ENCODE results near the gene DAZAP1.

The DAZAP1 gene

DNA sequence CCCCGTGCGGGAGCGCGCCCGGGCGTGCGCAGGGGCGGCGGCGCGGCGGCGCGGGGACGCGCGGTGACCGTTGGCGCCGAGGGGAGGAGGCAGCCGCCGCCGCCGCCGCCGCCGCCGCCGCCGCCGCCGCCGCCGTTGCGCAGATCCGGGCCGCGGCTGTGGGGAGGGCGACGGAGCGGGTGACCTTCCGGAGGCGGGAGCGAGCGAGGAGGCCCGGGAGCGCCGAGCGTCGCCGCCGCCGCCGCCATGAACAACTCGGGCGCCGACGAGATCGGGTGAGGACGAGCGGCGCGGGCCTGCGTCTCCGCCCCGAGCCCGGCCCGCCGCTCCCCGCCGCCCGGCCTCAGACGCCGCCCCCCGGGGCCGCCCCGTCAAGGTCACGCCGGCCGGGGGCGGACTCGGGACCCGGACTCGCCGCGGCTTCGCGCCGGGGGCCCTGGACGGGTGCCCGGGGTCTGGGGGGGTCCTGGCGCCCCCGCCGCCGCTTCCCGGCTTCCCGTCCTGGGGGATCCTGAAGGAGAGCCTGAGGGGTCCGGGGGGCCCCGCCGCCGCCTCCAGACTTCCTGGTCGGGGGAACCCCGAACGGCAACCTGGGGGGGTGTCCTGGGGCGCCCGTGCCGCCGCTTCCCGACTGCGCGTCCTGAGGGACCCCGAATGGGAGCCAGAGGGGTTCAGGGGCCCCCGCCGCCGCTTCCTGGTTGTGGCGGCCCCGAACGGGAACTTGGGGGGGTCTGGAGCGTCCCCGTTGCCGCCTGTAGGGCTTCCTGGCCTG is at the start of gene DAZAP1:
Gene DAZAP1 (plus strand): TSS at position 59 of the 772 bp plus-strand sequence. CDS start 188 bp downstream, at position 247.
- no peak for FAIRE-seq

- no peak for FAIRE-seq
Measured at GRCh38 chr19:1360126-1360817, 47.1 kb upstream of the DAZAP1 start.

DNA sequence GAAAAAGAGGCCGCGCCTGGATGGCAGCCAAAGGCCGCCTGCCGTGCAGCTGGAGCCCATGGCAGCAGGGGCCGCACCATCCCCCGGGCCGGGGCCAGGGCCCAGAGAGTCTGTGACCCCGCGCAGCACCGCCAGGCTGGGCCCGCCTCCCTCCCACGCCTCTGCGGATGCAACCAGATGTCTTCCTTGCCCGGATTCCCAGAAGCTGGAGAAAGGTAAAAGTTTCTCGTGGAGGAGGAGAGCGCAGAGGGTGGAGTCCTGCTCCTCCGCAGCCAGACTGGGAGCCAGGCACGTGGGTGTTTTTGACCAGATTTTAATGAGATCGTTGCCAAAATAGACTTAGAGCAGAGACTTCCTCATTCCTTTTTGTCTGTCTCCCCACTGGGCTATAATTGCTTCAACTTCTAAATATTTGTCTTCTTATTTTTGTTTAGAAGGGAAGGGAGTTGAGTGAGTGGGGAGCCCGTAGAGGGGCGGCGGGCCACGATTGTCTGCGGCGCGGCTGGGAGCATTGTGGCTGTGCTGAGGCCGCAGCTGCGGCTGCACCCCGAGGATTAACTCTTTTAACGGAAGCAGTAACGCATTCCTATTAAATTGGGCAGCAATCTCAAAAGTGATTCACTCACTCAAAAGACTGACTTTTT is 46.4 kb upstream of the DAZAP1 start:
- FAIRE-seq, result no peak

- FAIRE-seq, result no peak
Measured at GRCh38 chr19:1361601-1362386, 45.6 kb upstream of the DAZAP1 start.

DNA sequence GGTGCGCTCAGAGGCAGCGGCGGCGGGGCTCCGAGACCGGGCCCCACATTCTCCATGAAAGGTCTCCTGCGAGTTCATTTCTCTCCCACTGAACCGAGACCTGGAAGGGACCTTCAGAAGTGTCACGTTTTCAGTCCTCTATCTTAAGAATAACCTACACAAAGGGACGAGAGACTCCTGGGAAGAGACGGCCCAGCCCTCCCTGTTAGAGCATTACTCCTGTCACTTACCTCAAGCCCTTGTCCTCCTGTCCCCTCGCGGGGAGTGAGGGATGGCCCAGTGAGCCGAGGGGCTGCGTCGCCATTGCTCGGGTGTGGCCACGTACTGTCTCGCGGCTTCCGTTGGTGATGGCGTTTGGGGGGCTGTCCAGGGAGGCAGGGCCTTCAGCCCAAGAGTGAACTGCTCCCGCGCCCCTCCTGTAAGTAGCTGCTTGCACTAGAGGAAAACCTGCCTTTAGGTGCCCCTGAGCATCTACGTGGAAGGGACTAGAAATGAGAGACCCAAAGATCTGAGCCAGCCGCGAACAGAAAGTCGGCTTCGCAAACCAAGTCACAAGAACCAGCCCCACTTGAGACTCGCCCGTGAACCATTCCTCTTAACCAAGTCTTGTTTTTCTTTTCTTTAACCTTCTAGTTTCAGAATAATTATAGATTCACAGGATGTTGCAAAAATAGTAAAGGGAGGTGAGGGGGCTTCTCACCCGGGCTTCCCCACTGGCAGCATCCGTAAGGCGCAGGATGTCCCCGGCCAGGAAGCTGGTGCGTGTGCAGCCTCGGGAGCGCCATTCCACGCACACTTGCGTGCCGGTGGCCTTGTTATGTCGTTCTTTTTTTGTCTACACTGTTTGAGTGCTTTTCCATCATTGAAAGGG is 44.8 kb upstream of the DAZAP1 start:
- FAIRE-seq, result no peak

DNA sequence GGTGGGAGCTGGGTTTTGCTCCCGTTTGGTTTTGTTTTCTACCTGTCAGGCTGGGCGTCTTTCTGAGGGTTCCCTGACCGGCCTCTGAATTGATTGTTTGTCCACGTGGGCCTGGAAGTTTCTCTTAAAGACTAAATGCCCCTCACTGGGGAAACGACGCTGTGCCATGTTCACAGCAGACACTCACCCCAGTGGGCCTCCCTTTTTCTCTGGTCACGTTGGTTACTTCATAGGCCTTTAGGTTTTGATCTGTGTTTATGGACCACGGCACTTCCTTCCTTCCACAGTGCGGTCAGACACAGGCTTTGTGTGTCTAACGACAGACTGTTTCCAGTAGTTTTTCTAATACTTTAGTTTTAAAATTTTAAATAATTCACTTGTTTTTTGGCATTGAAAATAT is 43.8 kb upstream of the DAZAP1 start:
- FAIRE-seq, result no peak

- FAIRE-seq, result no peak
Measured at GRCh38 chr19:1364070-1364704, 43.2 kb upstream of the DAZAP1 start.

DNA sequence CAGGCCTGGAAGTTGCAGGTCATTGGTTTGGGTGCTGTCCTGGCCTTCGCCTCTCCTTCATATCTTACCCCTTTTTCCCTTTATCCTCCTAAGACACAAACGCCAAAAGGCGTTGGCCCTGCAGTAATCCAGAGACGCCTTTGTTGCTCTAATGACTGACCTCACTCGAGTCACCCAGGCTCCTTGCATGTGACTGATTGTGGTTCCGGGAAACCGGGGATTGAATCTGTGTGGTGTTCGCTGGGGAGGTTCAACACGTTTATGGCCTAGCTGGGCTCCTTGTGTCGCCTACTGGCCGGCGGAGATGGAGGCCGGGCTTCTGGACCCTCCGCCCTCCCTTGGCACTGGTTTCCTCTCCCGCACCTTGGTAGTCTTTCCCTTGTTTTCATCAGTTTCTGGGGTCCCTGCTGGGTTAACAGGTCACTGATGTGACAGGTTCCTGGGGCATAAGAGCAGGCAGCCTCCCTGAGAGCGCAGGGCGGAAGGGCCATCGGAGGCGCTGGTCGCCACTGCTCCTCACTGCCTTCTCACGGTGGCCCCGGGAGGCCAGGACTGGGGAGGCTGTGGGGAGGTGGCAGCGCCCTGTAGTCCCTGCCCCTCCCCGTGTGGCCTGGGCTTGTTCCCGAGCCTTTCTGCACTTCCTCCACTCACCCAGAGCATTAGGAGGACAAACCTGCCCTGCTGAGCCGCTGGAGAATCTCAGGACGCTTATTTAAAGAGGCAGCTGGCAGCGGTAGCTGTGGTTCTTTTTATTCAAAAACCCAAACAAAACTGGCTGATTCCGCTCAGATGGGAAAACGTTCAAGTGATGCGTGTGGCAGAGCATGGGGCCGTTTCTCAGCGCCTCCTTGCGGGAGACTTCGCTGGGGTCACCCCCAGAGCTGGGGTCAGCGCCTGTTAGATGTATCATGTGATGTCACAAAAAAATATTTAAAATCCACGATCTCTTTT is 41.8 kb upstream of the DAZAP1 start:
- no peak for FAIRE-seq

- no peak for FAIRE-seq
Measured at GRCh38 chr19:1366296-1366695, 41.1 kb upstream of the DAZAP1 start.

GRCh38 chr19:1366899-1367870 is 40.2 kb upstream of the DAZAP1 start:
- FAIRE-seq, result no peak

DNA sequence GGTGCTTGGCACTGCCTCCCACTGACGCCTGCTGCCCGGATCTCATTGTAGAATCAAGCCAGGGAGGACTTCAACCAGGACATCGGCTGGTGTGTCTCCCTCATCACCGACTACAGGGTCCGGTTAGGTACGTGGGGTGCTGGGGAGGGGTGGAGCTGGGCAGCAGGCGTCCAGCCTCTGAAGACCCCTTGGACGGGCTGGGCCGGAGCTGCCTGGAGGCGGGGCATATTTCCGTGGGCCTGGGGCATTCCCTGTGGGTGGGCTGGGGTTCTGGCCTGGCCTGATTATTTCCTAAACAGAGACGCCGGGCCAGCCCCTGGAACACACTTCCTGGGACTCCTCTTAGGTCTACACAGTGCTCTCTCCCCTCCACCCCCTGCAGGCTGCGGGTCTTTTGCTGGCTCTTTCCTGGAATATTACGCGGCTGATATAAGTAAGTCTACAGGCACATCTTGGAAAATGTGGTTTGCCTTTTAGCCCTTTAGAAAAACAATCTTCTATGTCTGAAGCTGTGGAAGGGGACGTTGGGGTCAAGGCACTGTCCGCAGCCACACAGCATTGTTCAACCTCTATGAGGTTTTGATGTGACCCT is 38.1 kb upstream of the DAZAP1 start:
- FAIRE-seq, result no peak

DNA sequence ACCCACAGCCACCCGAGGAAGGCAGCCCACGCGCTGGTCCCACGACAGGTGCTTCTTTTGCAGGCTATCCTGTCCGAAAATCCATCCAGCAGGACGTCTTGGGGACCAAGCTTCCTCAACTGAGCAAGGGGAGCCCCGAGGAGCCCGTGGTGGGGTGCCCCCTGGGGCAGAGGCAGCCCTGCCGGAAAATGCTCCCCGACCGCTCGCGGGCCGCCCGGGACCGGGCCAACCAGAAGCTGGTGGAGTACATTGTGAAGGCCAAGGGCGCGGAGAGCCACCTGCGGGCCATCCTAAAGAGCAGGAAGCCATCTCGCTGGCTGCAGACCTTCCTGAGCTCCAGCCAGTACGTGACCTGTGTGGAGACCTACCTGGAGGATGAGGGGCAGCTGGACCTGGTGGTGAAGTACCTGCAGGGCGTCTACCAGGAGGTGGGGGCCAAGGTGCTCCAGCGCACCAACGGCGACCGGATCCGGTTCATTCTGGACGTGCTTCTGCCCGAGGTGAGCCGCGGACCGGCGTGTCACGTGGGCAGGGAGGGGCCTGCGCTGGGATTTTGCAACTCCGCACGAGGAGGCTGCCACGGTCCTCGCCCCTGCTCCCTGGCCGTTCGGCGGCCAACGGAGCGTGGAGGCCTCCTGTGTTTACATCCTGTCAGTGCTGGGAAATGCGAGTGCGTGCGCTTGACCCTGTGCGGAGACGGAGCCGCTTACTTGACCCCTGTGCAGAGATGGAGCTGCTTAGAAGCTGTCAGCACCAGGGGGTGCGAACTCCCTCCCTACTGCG is 36.6 kb upstream of the DAZAP1 start:
- no peak for FAIRE-seq

- FAIRE-seq, result no peak
Measured at GRCh38 chr19:1373042-1373533, 34.3 kb upstream of the DAZAP1 start.

GRCh38 chr19:1373534-1374249 is 33.7 kb upstream of the DAZAP1 start:
- FAIRE-seq, result no peak

GRCh38 chr19:1374250-1374577 is 33.2 kb upstream of the DAZAP1 start:
- FAIRE-seq, result no peak

DNA sequence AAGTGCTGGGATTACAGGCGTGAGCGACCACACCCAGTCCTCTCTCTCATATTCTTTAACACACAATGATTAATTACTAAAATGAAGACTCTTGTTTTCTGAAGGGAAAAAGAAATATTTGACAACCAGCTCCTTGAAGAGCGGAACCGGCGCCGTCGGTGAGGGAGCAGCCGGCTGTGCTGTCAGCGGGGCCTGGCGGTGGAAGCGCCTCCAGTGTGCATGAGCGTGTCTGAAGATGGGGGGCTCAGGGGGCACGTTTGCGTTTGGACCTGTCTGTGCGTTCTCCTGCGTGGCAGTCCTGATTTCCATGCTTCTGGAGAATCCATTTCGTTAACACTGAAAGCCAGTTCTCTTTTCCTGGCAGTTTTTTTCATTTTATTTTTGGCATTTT is 31.0 kb upstream of the DAZAP1 start:
- no peak for FAIRE-seq
